ENCODE results near the gene TRIM41. TPM values are rescaled to one million over a fixed set of nuclear protein-coding genes. Genes with fewer than 3 reads are reported as not detected.

TRIM41 gene
- polyA plus RNA-seq, 1 of the 3 experiments (the other 2 are of a cell fraction): 35.9 TPM

DNA sequence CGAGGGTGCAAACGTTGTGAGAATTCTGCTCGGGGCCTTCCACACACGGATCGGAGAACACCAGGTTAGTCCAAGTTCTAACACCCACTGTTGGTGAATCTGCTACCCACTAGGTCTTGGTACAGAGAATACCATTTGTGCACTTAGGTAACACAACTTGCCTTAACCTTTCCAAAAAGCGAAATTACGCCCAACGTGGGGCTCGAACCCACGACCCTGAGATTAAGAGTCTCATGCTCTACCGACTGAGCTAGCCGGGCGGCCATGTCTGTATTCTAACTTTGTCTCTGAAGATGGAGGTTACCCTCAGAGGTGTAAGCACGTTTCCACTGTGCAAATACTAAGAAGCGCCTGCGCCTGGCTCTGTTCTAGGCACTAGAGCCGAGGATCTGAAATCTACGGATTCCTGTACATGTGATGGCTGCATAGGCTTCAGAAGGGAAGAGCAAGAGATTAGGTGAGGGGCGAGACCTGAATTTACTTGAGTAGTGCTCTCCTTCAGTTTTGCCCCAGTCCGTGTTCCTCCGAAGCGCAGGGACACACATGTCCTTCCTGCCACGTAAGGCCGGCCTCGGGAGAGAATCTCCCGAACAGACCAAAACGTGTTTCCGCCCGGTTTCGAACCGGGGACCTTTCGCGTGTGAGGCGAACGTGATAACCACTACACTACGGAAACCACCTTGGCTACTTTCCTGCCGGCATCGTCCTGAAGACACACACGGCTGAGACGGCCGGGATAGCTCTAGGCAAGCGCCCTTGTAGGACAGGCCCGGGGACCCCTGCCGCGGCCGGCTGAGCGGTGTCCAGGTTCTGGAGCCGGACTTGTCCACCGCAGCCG lies 1.1 kb upstream of the TRIM41 start:
- Histone ChIP-seq H4K20me1 (ENCODE audit: insufficient read depth) (peaks cover 5% of the 10 kb centered on the region), H2AFZ (ENCODE audit: low read depth) (peak overlapping the region; percentile 71; the same call in 1 of the 2 replicates), H3K4me1 (ENCODE audit: control insufficient read depth in 1 of 2, insufficient read depth in 2 of 2, low read depth in 1 of 2, low read length in 1 of 2) (peaks cover 0 to 24% of the 10 kb centered on the region in 2 experiments; a peak in 2 of 4 replicates), H3K9me2 (no peaks in the 10 kb centered on the region), H3K4me3 (ENCODE audit: low read depth in 2 of 2, low read length in 1 of 2) (peak overlapping the region; percentile 67 to 86), H3K27ac (ENCODE audit: low read depth in 2 of 2, low read length in 1 of 2) (peak overlapping the region; percentile 97 to 98), H3K79me2 (ENCODE audit: insufficient read depth) (peaks cover 33% of the 10 kb centered on the region), H3K27me3 (ENCODE audit: insufficient read depth) (no peaks in the 10 kb centered on the region), H3K4me2 (peak overlapping the region; percentile 97), H3K9ac (peak overlapping the region; percentile 95), H3K9me3 (no peaks in the 10 kb centered on the region), H3F3A (replicated peaks; ENCODE audit: insufficient read depth) (peaks cover 44% of the 10 kb centered on the region), H3K36me3 (replicated peaks in 1 of 2; ENCODE audit: control insufficient read depth in 1 of 2, insufficient read depth in 2 of 2, low read length in 1 of 2) (peaks cover 2% of the 10 kb centered on the region in 2 experiments)
- DNase-seq: peak; percentile 70
- 4% methylated on average over 28 of the region's 50 CpGs for whole genome bisulfite sequencing (ENCODE audit: low lambda C conversion rate)
- CTCF ChIA-PET: interaction anchor here (1.0 to 3.5 kb wide), 6 partner anchors 12 to 49 kb away, joined by 3 to 14 read pairs (median 6); no protein-coding TSS in a partner anchor
- POLR2A ChIA-PET: interaction anchor here (1.0 to 3.4 kb wide), 5 partner anchors 13 to 39 kb away, joined by 4 to 29 read pairs (median 7); partner anchors contain the start of genes RACK1 and TRIM52
- TF ChIP-seq YY1 (IDR thresholded peaks at IDR 0.05; ENCODE audit: low read depth): peak; percentile 69; the same call in 1 of the 2 replicates
- TF ChIP-seq CHD2 (IDR thresholded peaks at IDR 0.05; ENCODE audit: low read length, partially characterized antibody): peak; percentile 23
- no peak for TF ChIP-seq JUND (IDR thresholded peaks at IDR 0.05)
- TF ChIP-seq MXI1 (IDR thresholded peaks at IDR 0.05; ENCODE audit: low read depth, low read length): peak; percentile 81
- TF ChIP-seq PBX3 (IDR thresholded peaks at IDR 0.05): no peak
- TF ChIP-seq FOXJ3 (CRISPR knock-in tag; IDR thresholded peaks at IDR 0.05): no peak
- TF ChIP-seq, protein P1, sequence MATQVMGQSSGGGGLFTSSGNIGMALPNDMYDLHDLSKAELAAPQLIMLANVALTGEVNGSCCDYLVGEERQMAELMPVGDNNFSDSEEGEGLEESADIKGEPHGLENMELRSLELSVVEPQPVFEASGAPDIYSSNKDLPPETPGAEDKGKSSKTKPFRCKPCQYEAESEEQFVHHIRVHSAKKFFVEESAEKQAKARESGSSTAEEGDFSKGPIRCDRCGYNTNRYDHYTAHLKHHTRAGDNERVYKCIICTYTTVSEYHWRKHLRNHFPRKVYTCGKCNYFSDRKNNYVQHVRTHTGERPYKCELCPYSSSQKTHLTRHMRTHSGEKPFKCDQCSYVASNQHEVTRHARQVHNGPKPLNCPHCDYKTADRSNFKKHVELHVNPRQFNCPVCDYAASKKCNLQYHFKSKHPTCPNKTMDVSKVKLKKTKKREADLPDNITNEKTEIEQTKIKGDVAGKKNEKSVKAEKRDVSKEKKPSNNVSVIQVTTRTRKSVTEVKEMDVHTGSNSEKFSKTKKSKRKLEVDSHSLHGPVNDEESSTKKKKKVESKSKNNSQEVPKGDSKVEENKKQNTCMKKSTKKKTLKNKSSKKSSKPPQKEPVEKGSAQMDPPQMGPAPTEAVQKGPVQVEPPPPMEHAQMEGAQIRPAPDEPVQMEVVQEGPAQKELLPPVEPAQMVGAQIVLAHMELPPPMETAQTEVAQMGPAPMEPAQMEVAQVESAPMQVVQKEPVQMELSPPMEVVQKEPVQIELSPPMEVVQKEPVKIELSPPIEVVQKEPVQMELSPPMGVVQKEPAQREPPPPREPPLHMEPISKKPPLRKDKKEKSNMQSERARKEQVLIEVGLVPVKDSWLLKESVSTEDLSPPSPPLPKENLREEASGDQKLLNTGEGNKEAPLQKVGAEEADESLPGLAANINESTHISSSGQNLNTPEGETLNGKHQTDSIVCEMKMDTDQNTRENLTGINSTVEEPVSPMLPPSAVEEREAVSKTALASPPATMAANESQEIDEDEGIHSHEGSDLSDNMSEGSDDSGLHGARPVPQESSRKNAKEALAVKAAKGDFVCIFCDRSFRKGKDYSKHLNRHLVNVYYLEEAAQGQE (IDR thresholded peaks at IDR 0.05; ENCODE audit: low read depth, low read length): no peak
- no peak for TF ChIP-seq RFX5 (IDR thresholded peaks at IDR 0.05; ENCODE audit: low read length)
- TF ChIP-seq, protein P2, sequence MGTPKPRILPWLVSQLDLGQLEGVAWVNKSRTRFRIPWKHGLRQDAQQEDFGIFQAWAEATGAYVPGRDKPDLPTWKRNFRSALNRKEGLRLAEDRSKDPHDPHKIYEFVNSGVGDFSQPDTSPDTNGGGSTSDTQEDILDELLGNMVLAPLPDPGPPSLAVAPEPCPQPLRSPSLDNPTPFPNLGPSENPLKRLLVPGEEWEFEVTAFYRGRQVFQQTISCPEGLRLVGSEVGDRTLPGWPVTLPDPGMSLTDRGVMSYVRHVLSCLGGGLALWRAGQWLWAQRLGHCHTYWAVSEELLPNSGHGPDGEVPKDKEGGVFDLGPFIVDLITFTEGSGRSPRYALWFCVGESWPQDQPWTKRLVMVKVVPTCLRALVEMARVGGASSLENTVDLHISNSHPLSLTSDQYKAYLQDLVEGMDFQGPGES (IDR thresholded peaks at IDR 0.05; ENCODE audit: low read depth, low read length): no peak
- peak; percentile 50 for TF ChIP-seq GABPA (IDR thresholded peaks at IDR 0.05; ENCODE audit: low read depth)
- TF ChIP-seq USF2 (IDR thresholded peaks at IDR 0.05; ENCODE audit: borderline replicate concordance, low read depth, low read length): no peak
- TF ChIP-seq, protein P3, sequence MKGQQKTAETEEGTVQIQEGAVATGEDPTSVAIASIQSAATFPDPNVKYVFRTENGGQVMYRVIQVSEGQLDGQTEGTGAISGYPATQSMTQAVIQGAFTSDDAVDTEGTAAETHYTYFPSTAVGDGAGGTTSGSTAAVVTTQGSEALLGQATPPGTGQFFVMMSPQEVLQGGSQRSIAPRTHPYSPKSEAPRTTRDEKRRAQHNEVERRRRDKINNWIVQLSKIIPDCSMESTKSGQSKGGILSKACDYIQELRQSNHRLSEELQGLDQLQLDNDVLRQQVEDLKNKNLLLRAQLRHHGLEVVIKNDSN (IDR thresholded peaks at IDR 0.05; ENCODE audit: borderline replicate concordance, low read depth): no peak; the same call in 1 of the 2 replicates
- peak; percentile 13; the same call in 1 of the 2 replicates for TF ChIP-seq ELF1 (IDR thresholded peaks at IDR 0.05)
- peak; percentile 49; the same call in 1 of the 2 replicates for TF ChIP-seq FOSL2 (IDR thresholded peaks at IDR 0.05; ENCODE audit: borderline replicate concordance, low read depth)
- TF ChIP-seq ZBTB33 (IDR thresholded peaks at IDR 0.05; ENCODE audit: borderline replicate concordance, low read depth): 0 out of 2 replicates have a peak, but pooled peaks have one; percentile 13
- TF ChIP-seq GATA2 (CRISPR knock-in tag; IDR thresholded peaks at IDR 0.05): 0 out of 2 replicates have a peak, but pooled peaks have one; percentile 22
- no peak for TF ChIP-seq NFIC (IDR thresholded peaks at IDR 0.05; ENCODE audit: borderline replicate concordance)
- TF ChIP-seq TEAD4 (IDR thresholded peaks at IDR 0.05; ENCODE audit: borderline replicate concordance, insufficient read depth): peak; percentile 11; the same call in 1 of the 2 replicates
- no peak for TF ChIP-seq SMC3 (IDR thresholded peaks at IDR 0.05; ENCODE audit: low read depth, low read length)
- no peak for TF ChIP-seq FOXM1 (IDR thresholded peaks at IDR 0.05; ENCODE audit: low read depth)
- TF ChIP-seq SIN3A (IDR thresholded peaks at IDR 0.05; ENCODE audit: borderline replicate concordance, low read depth, low read length): peak; percentile 14; the same call in 1 of the 2 replicates
